ENCODE data around the gene C6orf89.

GRCh38 chr6:36851626-36852025 is 34.1 kb upstream of the C6orf89 start:
- TF ChIP-seq POLR2AphosphoS5 (IDR thresholded peaks at IDR 0.05) (no peak), CTCF (IDR thresholded peaks at IDR 0.05) (no peak), POLR2A (IDR thresholded peaks at IDR 0.05) (no peak)
